BJ (cell line): ENCODE results near the gene MT1B. TPM values are rescaled to one million over a fixed set of nuclear protein-coding genes. Genes with fewer than 3 reads are reported as not detected.

Experiments used
- CTCF ChIA-PET: fragments of 350-600 bp; formaldehyde crosslinking; extraction: SDS; loops from one replicate; lab custom pipeline; 2021; ENCODE audit warnings: antibody characterized with exemption, inconsistent platforms; lab: Yijun Ruan, JAX
- POLR2A ChIA-PET: fragments of 300-600 bp; sonication (Branson Sonifier 250); formaldehyde crosslinking; extraction: SDS; loops from one replicate; lab custom pipeline; 2021; ENCODE audit warnings: antibody characterized with exemption; lab: Charles Lee
- DNase-seq: peaks from one replicate; pipeline ENCODE4 v3.0.0-alpha.2; 2011; ENCODE audit warnings: low read depth
- H3K27me3 ChIP-seq: 2 replicates; pipeline ENCODE4 v1.6.0; 2011; ENCODE audit warnings: low read length; ENCODE audit not compliant: control insufficient read depth, insufficient read depth
- H3K36me3 ChIP-seq: 2 replicates; pipeline ENCODE4 v1.5.1; 2011; ENCODE audit warnings: low read length; ENCODE audit not compliant: control insufficient read depth, insufficient read depth
- H3K4me3 ChIP-seq: 2 replicates; pipeline ENCODE4 v1.5.1; 2011; ENCODE audit warnings: low read depth, mild to moderate bottlenecking, control low read depth, low read length
- polyA plus RNA-seq: library from polyadenylated mRNA; depleted of rRNA; stranded (reverse); fragments of >200 nt; gene quantifications from 2 replicates; pipeline ENCODE4 v1.2.3, GENCODE V29; 2011
- TF ChIP-seq, protein P1 (sequence below): IDR thresholded peaks from 2 replicates; pipeline ENCODE4 v1.5.1; 2011; ENCODE audit warnings: low read depth, mild to moderate bottlenecking, control low read depth, inconsistent platforms, low read length, moderate library complexity; ENCODE audit not compliant: insufficient read depth

MT1B gene
- polyA plus RNA-seq, 1 experiment, result not detected

DNA sequence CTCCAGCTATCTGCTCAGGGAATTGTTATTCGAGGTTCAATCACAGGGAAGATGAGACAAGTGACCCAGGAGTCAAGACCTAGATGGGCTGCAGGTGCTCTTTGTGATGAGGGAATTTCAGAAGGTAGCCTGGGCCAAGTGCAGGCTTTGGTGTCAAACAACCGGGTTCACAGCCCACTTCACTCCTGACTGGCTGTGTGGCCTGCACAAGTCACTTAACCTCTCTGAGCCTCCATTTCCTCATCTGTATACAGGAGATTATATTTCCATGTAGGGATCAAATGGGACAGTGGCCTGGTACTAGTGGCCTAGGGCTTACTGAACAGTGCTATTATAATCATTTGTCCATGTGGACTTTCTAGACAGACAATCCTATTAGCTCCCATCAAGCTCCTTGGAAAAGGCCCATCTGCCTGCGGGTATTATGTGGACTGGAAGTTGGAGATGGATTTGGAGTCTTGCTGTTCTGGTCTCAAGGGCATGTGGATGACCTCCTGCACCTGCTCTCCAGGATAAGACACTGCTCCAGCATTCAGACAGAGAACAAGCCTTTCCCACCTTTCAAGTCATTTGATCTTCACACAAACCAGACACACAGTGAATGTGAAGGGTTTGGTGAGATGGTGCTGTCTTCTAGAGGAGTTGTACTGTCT, 27.5 kb downstream of the MT1B start:
- H3K4me3 ChIP-seq, result no peak overlapping the region
- H3K36me3 ChIP-seq, result no peaks in the 10 kb centered on the region
- TF ChIP-seq, protein P1, sequence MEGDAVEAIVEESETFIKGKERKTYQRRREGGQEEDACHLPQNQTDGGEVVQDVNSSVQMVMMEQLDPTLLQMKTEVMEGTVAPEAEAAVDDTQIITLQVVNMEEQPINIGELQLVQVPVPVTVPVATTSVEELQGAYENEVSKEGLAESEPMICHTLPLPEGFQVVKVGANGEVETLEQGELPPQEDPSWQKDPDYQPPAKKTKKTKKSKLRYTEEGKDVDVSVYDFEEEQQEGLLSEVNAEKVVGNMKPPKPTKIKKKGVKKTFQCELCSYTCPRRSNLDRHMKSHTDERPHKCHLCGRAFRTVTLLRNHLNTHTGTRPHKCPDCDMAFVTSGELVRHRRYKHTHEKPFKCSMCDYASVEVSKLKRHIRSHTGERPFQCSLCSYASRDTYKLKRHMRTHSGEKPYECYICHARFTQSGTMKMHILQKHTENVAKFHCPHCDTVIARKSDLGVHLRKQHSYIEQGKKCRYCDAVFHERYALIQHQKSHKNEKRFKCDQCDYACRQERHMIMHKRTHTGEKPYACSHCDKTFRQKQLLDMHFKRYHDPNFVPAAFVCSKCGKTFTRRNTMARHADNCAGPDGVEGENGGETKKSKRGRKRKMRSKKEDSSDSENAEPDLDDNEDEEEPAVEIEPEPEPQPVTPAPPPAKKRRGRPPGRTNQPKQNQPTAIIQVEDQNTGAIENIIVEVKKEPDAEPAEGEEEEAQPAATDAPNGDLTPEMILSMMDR, result no peak
- H3K27me3 ChIP-seq, result peaks cover 6% of the 10 kb centered on the region
- POLR2A ChIA-PET, result no interaction called here
- DNase-seq, result no peak
- CTCF ChIA-PET, result interaction anchor here (0.9 to 1.3 kb wide), 3 partner anchors 23 to 94 kb away, joined by 3 read pairs; no protein-coding TSS in a partner anchor

DNA sequence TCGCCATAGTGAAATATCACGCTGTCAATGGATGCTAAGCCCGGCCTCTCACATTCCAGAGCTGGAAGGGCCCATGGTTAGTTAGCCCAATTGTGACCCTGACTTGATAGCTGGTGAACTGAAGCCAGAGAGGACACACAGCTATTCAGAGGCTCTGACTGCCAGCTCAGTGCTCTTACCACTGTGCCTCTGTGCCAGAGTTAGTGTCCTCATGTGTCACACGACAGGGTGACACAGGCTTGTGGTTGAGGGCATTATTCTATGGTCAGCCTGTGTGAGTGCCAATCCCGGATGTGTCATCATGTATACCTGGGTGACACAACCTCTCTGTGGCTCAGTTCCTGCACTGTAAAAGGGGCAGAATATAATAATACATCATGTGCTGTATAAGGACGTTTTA, 28.1 kb downstream of the MT1B start:
- Histone ChIP-seq H3K36me3 (no peaks in the 10 kb centered on the region), H3K4me3 (no peak overlapping the region), H3K27me3 (peaks cover 6% of the 10 kb centered on the region)
- ChIA-PET POLR2A (no interaction called here), CTCF (interaction anchor here (0.9 to 1.3 kb wide), 2 partner anchors 22 to 95 kb away, joined by 3 read pairs; no protein-coding TSS in a partner anchor)
- no peak for DNase-seq
- TF ChIP-seq, protein P1, result no peak

DNA sequence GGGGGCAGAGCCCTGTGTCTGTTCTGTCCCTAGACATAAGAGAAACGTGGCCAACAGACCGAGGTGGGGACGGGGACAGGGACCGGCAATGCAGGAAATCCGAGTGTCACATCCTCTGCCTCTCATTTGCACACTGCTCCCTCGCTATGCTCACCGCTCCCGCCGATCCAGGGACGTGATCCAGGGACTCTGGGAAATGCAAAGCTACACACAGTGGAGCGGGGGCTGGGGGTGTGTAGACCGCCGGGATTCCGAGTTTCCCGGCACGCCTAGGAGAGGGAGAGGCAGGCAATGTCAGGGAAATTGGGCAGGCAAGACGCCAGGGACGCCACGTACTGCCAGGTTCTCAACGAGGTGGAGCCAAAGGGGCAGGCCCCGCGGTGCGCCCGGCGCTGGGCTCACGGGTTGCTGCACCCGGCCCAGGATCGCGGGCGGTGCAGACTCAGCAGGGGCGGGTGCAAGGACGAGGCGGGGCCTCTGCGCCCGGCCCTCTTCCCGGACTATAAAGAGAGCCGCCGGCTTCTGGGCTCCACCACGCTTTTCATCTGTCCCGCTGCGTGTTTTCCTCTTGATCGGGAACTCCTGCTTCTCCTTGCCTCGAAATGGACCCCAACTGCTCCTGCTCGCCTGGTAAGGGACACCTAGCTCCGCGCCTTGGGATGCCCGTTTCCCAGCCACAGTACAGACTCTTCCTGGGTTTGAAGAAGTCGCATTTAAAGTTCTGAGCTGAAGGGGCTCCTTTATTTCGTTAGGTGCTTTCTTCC, 30.4 kb downstream of the MT1B start, which contains the start of gene MT1X:
MT1X (plus strand) TSS at position 532 of the 764 bp plus-strand sequence; CDS start at position 603, 71 bp downstream.
- peak; percentile 31 for DNase-seq
- POLR2A ChIA-PET, result interaction anchor here (0.5 kb wide), 1 partner anchor 8 kb away, joined by 3 read pairs; no protein-coding TSS in a partner anchor
- Histone ChIP-seq H3K4me3 (peak within 1 kb of the TSS; percentile 46), H3K36me3 (no peaks in the 10 kb centered on the region), H3K27me3 (peaks cover 2% of the 10 kb centered on the region; the same call in 1 of the 2 replicates)
- CTCF ChIA-PET, result interaction anchor here (1.6 to 3.8 kb wide), 3 partner anchors 9 to 105 kb away, joined by 5 to 12 read pairs (median 10); no protein-coding TSS in a partner anchor
- TF ChIP-seq, protein P1, result no peak

DNA sequence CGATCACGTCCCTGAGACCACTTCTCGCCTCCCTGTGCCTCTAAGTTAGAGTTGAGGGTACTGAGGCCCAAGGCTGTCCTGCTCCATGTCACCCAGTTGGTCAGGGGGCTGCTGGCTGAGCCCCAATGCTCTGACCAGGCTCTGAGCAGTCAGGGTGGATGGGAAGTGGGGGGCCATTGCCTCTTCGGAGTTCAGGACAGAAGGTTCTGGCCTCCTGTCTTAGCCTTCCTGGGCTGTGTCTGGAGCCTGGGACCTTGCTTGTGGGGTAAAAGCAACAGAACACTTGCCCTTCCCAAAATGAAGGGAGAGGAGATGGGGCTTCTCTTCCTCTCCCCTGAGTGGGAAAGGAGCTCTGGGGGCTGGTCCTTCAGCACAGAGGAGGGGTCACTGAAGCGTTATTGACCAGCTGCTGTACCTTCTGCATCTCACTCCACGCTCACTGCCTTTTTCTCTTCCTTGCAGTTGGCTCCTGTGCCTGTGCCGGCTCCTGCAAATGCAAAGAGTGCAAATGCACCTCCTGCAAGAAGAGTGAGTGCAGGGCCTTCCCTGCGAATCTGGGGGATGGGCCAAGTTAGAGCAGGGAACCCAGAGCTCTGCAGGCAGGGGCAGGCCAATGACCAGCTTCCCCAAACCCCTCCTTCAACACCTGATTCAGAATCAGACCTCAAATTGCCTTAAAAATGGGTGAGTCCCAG, 31.2 kb downstream of the MT1B start:
- POLR2A ChIA-PET, result interaction anchor here (0.5 kb wide), 1 partner anchor 9 kb away, joined by 3 read pairs; no protein-coding TSS in a partner anchor
- TF ChIP-seq, protein P1, result no peak
- no peak for DNase-seq
- H3K36me3 ChIP-seq, result no peaks in the 10 kb centered on the region
- CTCF ChIA-PET, result interaction anchor here (1.1 to 3.8 kb wide), 4 partner anchors 10 to 106 kb away, joined by 3 to 12 read pairs (median 8); no protein-coding TSS in a partner anchor
- H3K4me3 ChIP-seq, result peak overlapping the region; percentile 46
- no peaks in the 10 kb centered on the region for H3K27me3 ChIP-seq
